ENCODE results near the gene BSG.

DNA sequence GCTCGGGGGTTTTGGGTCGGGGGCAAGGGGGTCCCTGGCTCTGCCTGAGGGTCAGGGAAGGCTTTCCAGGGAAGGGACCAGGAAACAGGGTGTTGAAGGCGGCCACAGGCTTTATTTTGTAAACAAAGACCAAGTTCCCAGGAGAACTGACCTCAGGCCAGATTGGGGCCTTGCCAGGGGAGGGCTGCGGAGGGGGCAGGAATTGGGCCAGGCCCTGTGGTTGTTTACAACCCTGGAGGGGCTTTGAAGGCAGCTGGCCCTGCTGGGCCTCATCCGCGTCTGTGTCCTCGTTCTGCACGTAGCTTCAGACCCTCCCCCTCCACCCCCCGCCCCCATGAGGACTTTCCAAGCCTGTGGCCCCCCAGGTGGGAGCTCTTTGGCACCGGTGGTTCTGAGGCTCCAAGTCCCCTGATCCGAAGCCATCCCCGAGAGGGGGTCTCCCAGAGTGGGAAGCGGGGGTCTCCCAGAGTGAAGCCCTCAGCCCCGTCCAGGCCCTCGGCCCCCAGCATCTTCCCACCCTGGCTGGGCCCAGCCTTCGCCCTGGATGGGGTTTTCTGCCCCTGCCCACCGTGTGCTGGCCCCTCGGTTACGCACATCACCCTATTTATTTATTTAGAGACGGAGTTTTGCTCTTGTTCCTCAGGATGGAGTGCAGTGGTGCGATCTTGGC, 13.5 kb upstream of the BSG start:
- no peak for TF ChIP-seq RXRA (IDR thresholded peaks at IDR 0.05)
- TF ChIP-seq, protein P1, sequence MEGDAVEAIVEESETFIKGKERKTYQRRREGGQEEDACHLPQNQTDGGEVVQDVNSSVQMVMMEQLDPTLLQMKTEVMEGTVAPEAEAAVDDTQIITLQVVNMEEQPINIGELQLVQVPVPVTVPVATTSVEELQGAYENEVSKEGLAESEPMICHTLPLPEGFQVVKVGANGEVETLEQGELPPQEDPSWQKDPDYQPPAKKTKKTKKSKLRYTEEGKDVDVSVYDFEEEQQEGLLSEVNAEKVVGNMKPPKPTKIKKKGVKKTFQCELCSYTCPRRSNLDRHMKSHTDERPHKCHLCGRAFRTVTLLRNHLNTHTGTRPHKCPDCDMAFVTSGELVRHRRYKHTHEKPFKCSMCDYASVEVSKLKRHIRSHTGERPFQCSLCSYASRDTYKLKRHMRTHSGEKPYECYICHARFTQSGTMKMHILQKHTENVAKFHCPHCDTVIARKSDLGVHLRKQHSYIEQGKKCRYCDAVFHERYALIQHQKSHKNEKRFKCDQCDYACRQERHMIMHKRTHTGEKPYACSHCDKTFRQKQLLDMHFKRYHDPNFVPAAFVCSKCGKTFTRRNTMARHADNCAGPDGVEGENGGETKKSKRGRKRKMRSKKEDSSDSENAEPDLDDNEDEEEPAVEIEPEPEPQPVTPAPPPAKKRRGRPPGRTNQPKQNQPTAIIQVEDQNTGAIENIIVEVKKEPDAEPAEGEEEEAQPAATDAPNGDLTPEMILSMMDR (IDR thresholded peaks at IDR 0.05; ENCODE audit: low read depth, low read length, missing input control), result no peak
- TF ChIP-seq, protein P2, sequence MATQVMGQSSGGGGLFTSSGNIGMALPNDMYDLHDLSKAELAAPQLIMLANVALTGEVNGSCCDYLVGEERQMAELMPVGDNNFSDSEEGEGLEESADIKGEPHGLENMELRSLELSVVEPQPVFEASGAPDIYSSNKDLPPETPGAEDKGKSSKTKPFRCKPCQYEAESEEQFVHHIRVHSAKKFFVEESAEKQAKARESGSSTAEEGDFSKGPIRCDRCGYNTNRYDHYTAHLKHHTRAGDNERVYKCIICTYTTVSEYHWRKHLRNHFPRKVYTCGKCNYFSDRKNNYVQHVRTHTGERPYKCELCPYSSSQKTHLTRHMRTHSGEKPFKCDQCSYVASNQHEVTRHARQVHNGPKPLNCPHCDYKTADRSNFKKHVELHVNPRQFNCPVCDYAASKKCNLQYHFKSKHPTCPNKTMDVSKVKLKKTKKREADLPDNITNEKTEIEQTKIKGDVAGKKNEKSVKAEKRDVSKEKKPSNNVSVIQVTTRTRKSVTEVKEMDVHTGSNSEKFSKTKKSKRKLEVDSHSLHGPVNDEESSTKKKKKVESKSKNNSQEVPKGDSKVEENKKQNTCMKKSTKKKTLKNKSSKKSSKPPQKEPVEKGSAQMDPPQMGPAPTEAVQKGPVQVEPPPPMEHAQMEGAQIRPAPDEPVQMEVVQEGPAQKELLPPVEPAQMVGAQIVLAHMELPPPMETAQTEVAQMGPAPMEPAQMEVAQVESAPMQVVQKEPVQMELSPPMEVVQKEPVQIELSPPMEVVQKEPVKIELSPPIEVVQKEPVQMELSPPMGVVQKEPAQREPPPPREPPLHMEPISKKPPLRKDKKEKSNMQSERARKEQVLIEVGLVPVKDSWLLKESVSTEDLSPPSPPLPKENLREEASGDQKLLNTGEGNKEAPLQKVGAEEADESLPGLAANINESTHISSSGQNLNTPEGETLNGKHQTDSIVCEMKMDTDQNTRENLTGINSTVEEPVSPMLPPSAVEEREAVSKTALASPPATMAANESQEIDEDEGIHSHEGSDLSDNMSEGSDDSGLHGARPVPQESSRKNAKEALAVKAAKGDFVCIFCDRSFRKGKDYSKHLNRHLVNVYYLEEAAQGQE (IDR thresholded peaks at IDR 0.05), result no peak
- no peak for TF ChIP-seq TAF1 (conservative IDR thresholded peaks at IDR 0.05)
- TF ChIP-seq, protein P3, sequence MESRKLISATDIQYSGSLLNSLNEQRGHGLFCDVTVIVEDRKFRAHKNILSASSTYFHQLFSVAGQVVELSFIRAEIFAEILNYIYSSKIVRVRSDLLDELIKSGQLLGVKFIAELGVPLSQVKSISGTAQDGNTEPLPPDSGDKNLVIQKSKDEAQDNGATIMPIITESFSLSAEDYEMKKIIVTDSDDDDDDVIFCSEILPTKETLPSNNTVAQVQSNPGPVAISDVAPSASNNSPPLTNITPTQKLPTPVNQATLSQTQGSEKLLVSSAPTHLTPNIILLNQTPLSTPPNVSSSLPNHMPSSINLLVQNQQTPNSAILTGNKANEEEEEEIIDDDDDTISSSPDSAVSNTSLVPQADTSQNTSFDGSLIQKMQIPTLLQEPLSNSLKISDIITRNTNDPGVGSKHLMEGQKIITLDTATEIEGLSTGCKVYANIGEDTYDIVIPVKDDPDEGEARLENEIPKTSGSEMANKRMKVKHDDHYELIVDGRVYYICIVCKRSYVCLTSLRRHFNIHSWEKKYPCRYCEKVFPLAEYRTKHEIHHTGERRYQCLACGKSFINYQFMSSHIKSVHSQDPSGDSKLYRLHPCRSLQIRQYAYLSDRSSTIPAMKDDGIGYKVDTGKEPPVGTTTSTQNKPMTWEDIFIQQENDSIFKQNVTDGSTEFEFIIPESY (IDR thresholded peaks at IDR 0.05), result no peak
- TF ChIP-seq YY1 (IDR thresholded peaks at IDR 0.05), result no peak
- no peak for TF ChIP-seq JUND (IDR thresholded peaks at IDR 0.05)
- TF ChIP-seq EGR1 (IDR thresholded peaks at IDR 0.05; ENCODE audit: low read depth in 2 of 2), result no peak
- TF ChIP-seq, protein P4, sequence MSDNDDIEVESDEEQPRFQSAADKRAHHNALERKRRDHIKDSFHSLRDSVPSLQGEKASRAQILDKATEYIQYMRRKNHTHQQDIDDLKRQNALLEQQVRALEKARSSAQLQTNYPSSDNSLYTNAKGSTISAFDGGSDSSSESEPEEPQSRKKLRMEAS (IDR thresholded peaks at IDR 0.05), result no peak
- TF ChIP-seq FOXA1 (IDR thresholded peaks at IDR 0.05), result no peak
- TF ChIP-seq, protein P5, sequence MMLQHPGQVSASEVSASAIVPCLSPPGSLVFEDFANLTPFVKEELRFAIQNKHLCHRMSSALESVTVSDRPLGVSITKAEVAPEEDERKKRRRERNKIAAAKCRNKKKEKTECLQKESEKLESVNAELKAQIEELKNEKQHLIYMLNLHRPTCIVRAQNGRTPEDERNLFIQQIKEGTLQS (IDR thresholded peaks at IDR 0.05), result no peak
- TF ChIP-seq RAD21 (IDR thresholded peaks at IDR 0.05), result no peak
- no peak for TF ChIP-seq SP1 (IDR thresholded peaks at IDR 0.05)
